ENCODE measurements around the gene BOK.

- TF ChIP-seq CTCF (IDR thresholded peaks at IDR 0.05; ENCODE audit: low read depth, low read length, missing input control), result no peak
- no peak for TF ChIP-seq TAF1 (conservative IDR thresholded peaks at IDR 0.05)
- TF ChIP-seq EGR1 (IDR thresholded peaks at IDR 0.05; ENCODE audit: low read depth in 2 of 2), result no peak
Measured at GRCh38 chr2:241565411-241565810, 6.9 kb downstream of the BOK start.

Data from liver (tissue), 3 donors.